Endometrial microvascular endothelial cells (primary cell): Measurements from ENCODE around the gene HS3ST2. TPM values are rescaled to one million over a fixed set of nuclear protein-coding genes. Genes with fewer than 3 reads are reported as not detected.
"Not testable (repeated sequence)": the region's sequence is repeated elsewhere in the genome, so short reads cannot be mapped to it uniquely, and the experiment has no call there.

ENCODE experiments used
- in situ Hi-C: cut with HindIII; loops from 2 replicates; pipeline ENCODE4 v1.10.0; 2017; ENCODE audit warnings: low sequenced_read_pairs, low pct_unique_long_range_greater_than_20kb; ENCODE audit errors: inconsistent ontology term
- total RNA-seq: library from RNA; depleted of rRNA; stranded (reverse); fragments of >200 nt; gene quantifications from one replicate; pipeline ENCODE4 v1.2.3, GENCODE V29; 2015; ENCODE audit errors: inconsistent ontology term

Gene HS3ST2
- total RNA-seq, 1 donor from 2014 or later, result not detected

GRCh38 chr16:22806811-22807210 is 7.2 kb upstream of the HS3ST2 start:
- in situ Hi-C loops, result no loop called here

DNA sequence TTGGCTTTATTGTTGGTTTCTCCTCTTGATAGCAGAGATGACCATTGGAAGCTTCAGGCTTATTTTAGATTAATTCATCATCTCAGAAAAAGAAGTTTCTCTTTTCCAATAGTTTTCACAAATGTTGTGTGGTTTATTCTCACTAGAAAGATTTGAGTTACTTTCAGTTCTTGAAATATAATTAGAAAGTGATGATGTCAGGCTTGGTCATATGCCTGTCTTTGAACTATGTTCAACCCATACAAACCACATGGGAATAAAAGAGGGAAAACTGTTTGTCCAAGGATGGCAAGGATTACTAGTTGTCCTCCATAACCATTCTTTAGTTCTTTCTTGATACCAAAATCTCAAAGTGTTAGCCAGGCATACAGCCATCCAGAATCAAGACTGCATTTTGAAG is 3.7 kb upstream of the HS3ST2 start:
- in situ Hi-C loops, result no loop called here

GRCh38 chr16:22813223-22813947 is 577 bp upstream of the HS3ST2 start:
- in situ Hi-C loops, result no loop called here

DNA sequence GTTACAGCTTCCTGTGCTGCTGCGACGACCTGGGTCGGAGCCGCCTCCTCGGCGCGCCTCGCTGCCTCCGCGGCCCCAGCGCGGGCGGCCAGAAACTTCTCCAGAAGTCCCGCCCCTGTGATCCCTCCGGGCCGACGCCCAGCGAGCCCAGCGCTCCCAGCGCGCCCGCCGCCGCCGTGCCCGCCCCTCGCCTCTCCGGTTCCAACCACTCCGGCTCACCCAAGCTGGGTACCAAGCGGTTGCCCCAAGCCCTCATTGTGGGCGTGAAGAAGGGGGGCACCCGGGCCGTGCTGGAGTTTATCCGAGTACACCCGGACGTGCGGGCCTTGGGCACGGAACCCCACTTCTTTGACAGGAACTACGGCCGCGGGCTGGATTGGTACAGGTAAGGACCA is 746 bp downstream of the HS3ST2 start:
- in situ Hi-C loops, result no loop called here

DNA sequence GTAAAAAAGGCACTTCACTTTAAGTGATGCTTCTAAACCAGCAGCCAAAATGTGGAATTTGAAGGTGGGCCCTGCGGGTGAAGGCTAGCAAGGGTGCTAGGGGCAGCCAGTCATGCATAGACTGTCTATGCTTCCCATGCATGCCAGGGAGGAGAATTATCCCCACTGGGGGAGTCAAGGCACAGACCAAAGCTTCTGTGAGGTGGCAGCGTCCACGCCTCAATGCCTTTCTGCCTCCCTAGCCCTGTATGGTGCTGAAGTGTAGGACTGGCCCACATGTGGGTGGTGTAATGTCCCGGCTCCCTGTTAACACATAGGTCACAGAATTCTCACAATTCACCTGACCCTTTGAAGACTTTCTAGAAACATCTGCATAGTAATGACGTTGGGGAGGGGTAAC is 1.9 kb downstream of the HS3ST2 start:
- in situ Hi-C loops, result no loop called here

DNA sequence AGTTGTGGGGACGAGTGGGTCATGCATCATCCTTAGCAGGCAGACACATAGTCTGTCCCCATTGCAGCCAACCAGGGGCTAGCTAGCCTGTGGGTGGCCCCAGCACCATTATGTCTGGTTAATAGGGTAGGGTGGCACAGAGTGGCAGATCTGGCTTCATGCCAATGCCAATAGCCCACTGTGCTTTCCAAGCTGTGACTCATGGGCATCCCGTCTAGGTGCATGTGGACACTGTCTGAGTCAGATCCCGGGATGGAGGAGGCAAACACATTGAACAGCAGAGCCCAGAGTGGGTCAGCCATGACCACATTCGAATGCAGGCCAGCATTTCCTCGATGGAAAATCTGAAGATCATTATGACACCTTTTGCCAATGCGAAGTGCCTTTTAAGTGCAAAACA is 2.5 kb downstream of the HS3ST2 start:
- in situ Hi-C loops, result no loop called here

GRCh38 chr16:22818736-22819135 is 4.8 kb downstream of the HS3ST2 start:
- in situ Hi-C loops, result not testable (repeated sequence)

DNA sequence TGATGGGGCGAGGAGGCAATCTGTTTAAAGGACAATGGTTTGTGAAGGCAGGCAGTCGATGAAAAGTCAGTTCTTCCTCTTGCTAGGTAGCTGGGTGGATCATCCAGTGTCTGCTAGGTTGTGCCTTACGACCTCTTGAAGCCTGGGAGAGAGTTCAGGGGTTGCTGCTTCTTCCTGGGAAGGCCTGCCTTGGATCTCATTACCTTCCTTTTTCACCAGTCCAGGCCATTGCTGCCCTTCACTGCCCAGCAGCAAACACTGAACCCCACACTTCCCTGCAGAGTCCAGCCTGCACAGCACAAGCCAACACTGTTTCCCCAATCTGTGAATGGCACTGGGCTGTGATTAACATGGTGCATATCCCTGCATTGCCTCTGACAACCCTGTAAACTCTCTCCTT is 24.7 kb downstream of the HS3ST2 start:
- in situ Hi-C loops, result no loop called here

- in situ Hi-C loops, result not testable (repeated sequence)
Measured at GRCh38 chr16:22842031-22842430, 28.1 kb downstream of the HS3ST2 start.

GRCh38 chr16:22843122-22843521 is 29.2 kb downstream of the HS3ST2 start:
- in situ Hi-C loops, result no loop called here

- in situ Hi-C loops, result no loop called here
Measured at GRCh38 chr16:22843856-22844255, 29.9 kb downstream of the HS3ST2 start.

- in situ Hi-C loops, result no loop called here
Measured at GRCh38 chr16:22844416-22844815, 30.5 kb downstream of the HS3ST2 start.

DNA sequence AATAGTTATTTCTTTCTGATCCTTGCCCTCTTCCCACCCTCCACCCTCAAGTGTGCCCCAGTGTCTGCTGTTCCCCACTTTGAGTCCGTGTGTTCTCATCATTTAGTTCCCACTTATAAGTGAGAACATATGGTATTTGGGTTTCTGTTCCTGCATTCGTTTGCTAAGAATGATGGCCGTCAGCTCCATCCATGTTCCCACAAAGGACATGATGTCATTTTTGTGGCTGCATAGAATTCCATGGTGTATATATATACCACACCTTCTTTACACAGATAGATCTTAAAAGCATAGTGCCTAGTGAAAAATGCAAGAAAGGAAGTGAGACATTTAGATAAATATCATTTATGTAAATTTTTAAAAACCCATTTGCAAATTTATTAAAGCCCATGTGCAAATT is 33.1 kb downstream of the HS3ST2 start:
- in situ Hi-C loops, result no loop called here

GRCh38 chr16:22847690-22848089 is 33.7 kb downstream of the HS3ST2 start:
- in situ Hi-C loops, result no loop called here

- in situ Hi-C loops, result no loop called here
Measured at GRCh38 chr16:22848451-22848850, 34.5 kb downstream of the HS3ST2 start.

DNA sequence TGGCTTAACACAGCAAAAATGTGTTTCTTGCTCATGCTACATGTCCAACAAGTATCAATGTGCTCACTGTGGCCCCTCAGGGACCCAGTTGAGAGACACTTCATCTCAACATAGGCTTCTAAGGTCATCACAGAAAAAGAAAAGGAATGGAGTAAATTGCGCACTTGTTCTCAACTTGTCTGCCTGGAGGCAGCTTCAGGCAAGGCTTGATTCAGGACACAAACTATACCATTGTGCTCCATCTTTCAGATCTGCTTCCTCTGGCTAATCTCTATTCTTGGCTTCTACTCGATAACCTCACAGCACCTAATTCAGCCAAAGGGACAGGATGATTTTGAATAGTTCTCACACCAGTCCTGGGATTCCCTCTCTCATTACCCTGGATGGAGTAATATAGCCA is 35.6 kb downstream of the HS3ST2 start:
- in situ Hi-C loops, result no loop called here

- in situ Hi-C loops, result no loop called here
Measured at GRCh38 chr16:22855231-22855630, 41.3 kb downstream of the HS3ST2 start.

DNA sequence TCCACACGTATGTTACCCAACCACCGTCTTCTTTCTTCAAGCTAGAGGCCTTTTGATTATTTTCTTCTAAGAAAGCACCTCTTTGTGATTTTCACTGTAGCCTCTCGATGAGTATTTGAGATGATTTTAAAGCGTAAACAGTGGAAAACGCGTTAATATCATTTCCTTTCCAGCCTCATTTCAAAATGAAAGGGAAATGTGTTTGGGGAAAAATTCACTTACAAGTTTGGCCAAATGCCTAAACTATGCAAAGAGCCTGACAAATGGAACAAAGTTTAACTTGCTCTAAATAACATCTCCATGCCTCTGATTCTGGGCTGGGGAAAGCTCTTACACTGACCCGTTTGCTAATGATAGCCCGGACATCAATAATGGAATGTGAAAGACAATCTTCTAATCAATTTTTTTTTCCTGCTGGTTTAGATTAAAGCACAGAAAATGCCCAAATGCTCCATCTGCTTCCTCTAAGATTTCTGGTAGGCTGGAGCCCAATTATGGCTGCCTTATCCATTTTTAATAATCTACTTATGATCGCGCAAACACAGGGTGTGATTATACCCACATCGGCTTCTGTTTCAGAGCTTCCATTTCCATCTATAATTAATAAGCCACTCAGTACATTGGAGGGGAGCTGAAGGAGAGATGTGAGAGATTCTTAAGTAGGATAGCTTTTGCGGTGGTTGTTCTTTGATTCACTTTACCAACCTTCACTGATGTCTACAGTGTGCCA is 43.5 kb downstream of the HS3ST2 start:
- in situ Hi-C loops, result no loop called here

- in situ Hi-C loops, result no loop called here
Measured at GRCh38 chr16:22859925-22860324, 46.0 kb downstream of the HS3ST2 start.

- in situ Hi-C loops, result no loop called here
Measured at GRCh38 chr16:22861580-22861979, 47.6 kb downstream of the HS3ST2 start.

DNA sequence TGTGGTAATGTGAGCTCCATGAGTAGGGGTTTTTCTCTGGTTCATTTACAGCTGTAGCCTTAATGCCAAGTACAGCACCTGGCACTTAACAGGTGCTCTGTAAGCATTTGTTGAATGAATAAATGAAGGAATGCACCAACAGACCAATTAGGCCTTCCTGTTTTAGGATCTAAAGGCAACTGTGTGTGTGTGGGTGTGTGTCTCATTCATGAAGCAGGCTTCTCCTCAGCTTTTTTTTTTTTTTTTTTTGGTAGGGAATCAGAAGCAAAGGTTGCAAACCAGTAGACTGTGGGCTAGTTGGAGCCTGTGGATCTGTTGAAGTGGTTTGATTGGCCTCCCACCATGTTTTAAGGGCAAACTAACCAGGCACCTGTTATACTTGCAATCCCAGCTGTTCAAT is 48.1 kb downstream of the HS3ST2 start:
- in situ Hi-C loops, result no loop called here
